Trophoblast cell (in vitro differentiated cells and primary cell): ENCODE results near the gene FSTL1.

ENCODE experiments used
- DNase-seq, 2 donors: peaks; one replicate each; pipeline ENCODE4 v3.0.0-alpha.2; 2016
- H2AFZ ChIP-seq: 2 replicates; pipeline ENCODE4 v1.6.1; 2013; ENCODE audit warnings: low read length, moderate library complexity, mild to moderate bottlenecking; ENCODE audit not compliant: insufficient read depth, poor library complexity
- H2AK5ac ChIP-seq: 2 replicates; pipeline ENCODE4 v1.6.1; 2013; ENCODE audit warnings: mild to moderate bottlenecking, low read length
- H2BK120ac ChIP-seq: 2 replicates; pipeline ENCODE4 v1.6.1; 2013; ENCODE audit warnings: low read length, mild to moderate bottlenecking, moderate library complexity; ENCODE audit not compliant: insufficient read depth, poor library complexity
- H2BK12ac ChIP-seq: 2 replicates; pipeline ENCODE4 v1.6.1; 2013; ENCODE audit warnings: mild to moderate bottlenecking, low read length, moderate library complexity
- H2BK5ac ChIP-seq: 2 replicates; pipeline ENCODE4 v1.6.1; 2013; ENCODE audit warnings: low read length, low read depth, moderate library complexity, mild to moderate bottlenecking; ENCODE audit not compliant: poor library complexity
- H3K14ac ChIP-seq: 2 replicates; pipeline ENCODE4 v1.6.1; 2013; ENCODE audit warnings: mild to moderate bottlenecking, low read length
- H3K18ac ChIP-seq: 2 replicates; pipeline ENCODE4 v1.6.1; 2013; ENCODE audit warnings: mild to moderate bottlenecking, low read length
- H3K23ac ChIP-seq: 2 replicates; pipeline ENCODE4 v1.6.1; 2013; ENCODE audit warnings: low read length
- H3K27ac ChIP-seq: 2 replicates; pipeline ENCODE4 v1.5.1; 2013; ENCODE audit warnings: low read depth, mild to moderate bottlenecking, inconsistent platforms, low read length, moderate library complexity
- H3K27me3 ChIP-seq: 2 replicates; pipeline ENCODE4 v1.6.1; 2013; ENCODE audit warnings: inconsistent platforms, mild to moderate bottlenecking, low read length, moderate library complexity; ENCODE audit not compliant: insufficient read depth
- H3K36me3 ChIP-seq, 2 experiments: 1 replicate in 1 of 2; 2 replicates in 1 of 2; pipeline ENCODE4 v1.6.1; 2013; ENCODE audit warnings: low read length in 2 of 2, mild to moderate bottlenecking in 2 of 2, moderate library complexity in 1 of 2; ENCODE audit not compliant: insufficient read depth in 2 of 2, control insufficient read depth in 1 of 2
- H3K4ac ChIP-seq: 2 replicates; pipeline ENCODE4 v1.6.1; 2013; ENCODE audit warnings: low read depth, mild to moderate bottlenecking, low read length, moderate library complexity
- H3K4me1 ChIP-seq, 2 experiments: 1 replicate in 1 of 2; 2 replicates in 1 of 2; pipeline ENCODE4 v1.6.1; 2013; ENCODE audit warnings: low read length in 2 of 2, mild to moderate bottlenecking in 2 of 2, moderate library complexity in 1 of 2; ENCODE audit not compliant: insufficient read depth in 2 of 2, control insufficient read depth in 1 of 2
- H3K4me2 ChIP-seq: 2 replicates; pipeline ENCODE4 v1.6.1; 2013; ENCODE audit warnings: inconsistent platforms, mild to moderate bottlenecking, low read length, moderate library complexity
- H3K4me3 ChIP-seq: 2 replicates; pipeline ENCODE4 v1.5.1; 2013; ENCODE audit warnings: mild to moderate bottlenecking, low read depth, low read length, inconsistent platforms
- H3K79me1 ChIP-seq: one replicate; pipeline ENCODE4 v1.6.1; 2013; ENCODE audit warnings: low read length
- H3K79me2 ChIP-seq: 2 replicates; pipeline ENCODE4 v1.6.1; 2013; ENCODE audit warnings: low read length, mild to moderate bottlenecking; ENCODE audit not compliant: control insufficient read depth, insufficient read depth, poor library complexity
- H3K9ac ChIP-seq: 2 replicates; pipeline ENCODE4 v1.6.1; 2013; ENCODE audit warnings: mild to moderate bottlenecking, low read length
- H3K9me3 ChIP-seq: 2 replicates; pipeline ENCODE4 v1.6.1; 2013; ENCODE audit warnings: low read depth, mild to moderate bottlenecking, control low read depth, inconsistent platforms, low read length; ENCODE audit not compliant: insufficient read depth
- H4K12ac ChIP-seq: 2 replicates; pipeline ENCODE4 v1.6.1; 2013; ENCODE audit warnings: low read depth, mild to moderate bottlenecking, low read length, moderate library complexity
- H4K8ac ChIP-seq: 2 replicates; pipeline ENCODE4 v1.6.1; 2013; ENCODE audit warnings: low read depth, mild to moderate bottlenecking, low read length, moderate library complexity
- H4K91ac ChIP-seq: one replicate; pipeline ENCODE4 v1.6.1; 2013; ENCODE audit warnings: low read depth, mild to moderate bottlenecking, low read length, moderate library complexity
- WGBS: extraction: QIAGEN DNeasy Blood & Tissue Kit; methylation state at CpG from one replicate; pipeline ENCODE4 v1.1.7; 2013; ENCODE audit warnings: missing lambda C conversion rate; ENCODE audit not compliant: insufficient read length, insufficient coverage; ENCODE audit errors: extremely low coverage; 5-methylcytosine and 5-hydroxymethylcytosine counted together

The FSTL1 gene

DNA sequence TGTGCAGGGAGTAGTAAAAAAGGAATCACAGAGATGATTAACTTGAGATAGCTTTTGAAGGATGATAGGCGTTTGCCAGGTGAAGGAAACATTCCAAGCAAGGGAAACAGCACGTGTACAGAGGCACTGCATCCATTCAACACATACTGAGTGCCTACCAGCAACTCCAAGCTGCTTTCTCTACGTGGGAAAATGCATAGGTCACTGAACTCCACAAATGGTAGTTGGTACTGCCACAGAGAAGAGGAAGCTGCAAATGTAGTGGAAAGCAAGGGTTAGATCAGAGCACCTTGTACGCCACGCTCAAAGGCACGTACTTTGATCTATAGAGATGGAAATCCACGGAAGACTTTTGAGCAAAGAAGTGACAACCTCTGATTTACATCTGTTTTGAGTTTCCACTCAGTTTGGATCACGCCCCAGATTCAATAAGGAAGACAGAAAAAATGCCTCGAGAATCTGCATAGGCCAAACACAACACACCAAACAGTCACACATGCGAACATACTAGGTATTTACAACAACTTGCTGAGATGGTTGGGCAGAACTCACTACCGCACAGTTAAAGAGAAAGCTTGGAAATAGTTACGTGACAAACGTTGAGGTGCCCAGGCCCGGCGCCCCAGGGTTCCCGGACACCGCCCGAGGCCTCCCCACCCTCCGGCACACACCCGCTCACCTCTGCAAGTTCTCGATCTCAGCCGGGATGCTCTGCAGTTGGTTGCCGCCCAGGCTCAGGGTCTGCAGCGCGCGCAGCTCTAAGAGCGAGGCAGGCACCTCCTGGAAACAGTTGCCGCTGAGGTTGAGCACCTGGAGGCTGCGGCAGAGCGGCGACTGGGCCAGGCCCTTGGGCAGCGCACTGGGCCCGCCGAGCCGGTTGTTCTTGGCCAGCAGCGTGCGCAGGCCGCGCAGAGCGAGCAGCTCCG lies 102.5 kb downstream of the FSTL1 start:
- Histone ChIP-seq H3K14ac (peak overlapping the region; percentile 81), H2AFZ (peak overlapping the region; percentile 67), H3K36me3 (no peaks in the 10 kb centered on the region), H2AK5ac (no peak overlapping the region), H2BK120ac (peak overlapping the region; percentile 74), H3K79me1 (peaks cover 11% of the 10 kb centered on the region), H4K8ac (peak overlapping the region; percentile 90), H3K18ac (peak overlapping the region; percentile 96), H3K23ac (no peak overlapping the region), H3K4ac (peak overlapping the region; percentile 68), H3K4me3 (peak overlapping the region; percentile 91), H4K91ac (peak overlapping the region; percentile 79), H2BK5ac (peak overlapping the region; percentile 49), H3K4me1 (peaks cover 3 to 6% of the 10 kb centered on the region in 2 experiments), H3K9ac (peak overlapping the region; percentile 83), H3K4me2 (peak overlapping the region; percentile 75), H4K12ac (peak overlapping the region; percentile 68), H3K27ac (peak overlapping the region; percentile 86), H3K9me3 (no peaks in the 10 kb centered on the region), H3K79me2 (peaks cover 7% of the 10 kb centered on the region), H2BK12ac (no peak overlapping the region), H3K27me3 (no peaks in the 10 kb centered on the region)
- WGBS = no CpG with 5 or more reads among the region's 41 CpGs
- peak; percentile 27 to 63 for DNase-seq

DNA sequence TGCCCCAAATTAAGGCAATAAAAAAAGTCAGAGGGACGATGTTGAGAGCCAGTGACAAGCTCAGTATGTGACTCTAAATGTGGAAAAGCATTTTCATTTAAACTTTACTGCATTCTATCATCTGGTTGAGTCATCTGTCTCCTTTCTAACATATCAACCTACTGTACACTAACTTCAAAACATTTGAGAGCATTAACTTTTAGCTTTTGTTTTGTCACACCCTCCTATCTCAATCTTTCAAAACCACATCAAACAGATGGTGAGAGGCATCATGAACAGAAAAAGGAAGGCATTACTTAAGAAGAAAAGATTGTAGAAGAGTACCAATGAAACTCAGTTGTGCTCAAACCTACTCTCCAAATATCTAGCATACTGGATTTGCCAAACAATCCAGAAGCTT lies 106.4 kb downstream of the FSTL1 start:
- Histone ChIP-seq H4K12ac (no peak overlapping the region), H2BK12ac (no peak overlapping the region), H3K27ac (no peak overlapping the region), H3K14ac (no peak overlapping the region), H2BK5ac (no peak overlapping the region), H3K4ac (no peak overlapping the region), H3K4me2 (no peak overlapping the region), H2BK120ac (no peak overlapping the region), H3K9ac (no peak overlapping the region), H3K9me3 (no peaks in the 10 kb centered on the region), H3K36me3 (no peaks in the 10 kb centered on the region), H3K27me3 (no peaks in the 10 kb centered on the region), H2AFZ (no peak overlapping the region), H3K18ac (no peak overlapping the region), H2AK5ac (no peak overlapping the region), H3K23ac (no peak overlapping the region), H3K79me1 (peaks cover 7% of the 10 kb centered on the region), H3K79me2 (peaks cover 5% of the 10 kb centered on the region), H4K8ac (no peak overlapping the region), H3K4me1 (peaks cover 3 to 4% of the 10 kb centered on the region in 2 experiments), H3K4me3 (no peak overlapping the region), H4K91ac (no peak overlapping the region)
- DNase-seq = no peak
- WGBS = no CpG with 5 or more reads among the region's 1 CpG
